Measurements from ENCODE around the gene GEMIN5. TPM values are rescaled to one million over a fixed set of nuclear protein-coding genes. Genes with fewer than 3 reads are reported as not detected.

GEMIN5 gene
- total and polyA plus RNA-seq, 2 of the 13 experiments (the other 11 are each of a cell fraction or from before 2014, with no cell fraction given): 6.6 to 28.6 TPM

DNA sequence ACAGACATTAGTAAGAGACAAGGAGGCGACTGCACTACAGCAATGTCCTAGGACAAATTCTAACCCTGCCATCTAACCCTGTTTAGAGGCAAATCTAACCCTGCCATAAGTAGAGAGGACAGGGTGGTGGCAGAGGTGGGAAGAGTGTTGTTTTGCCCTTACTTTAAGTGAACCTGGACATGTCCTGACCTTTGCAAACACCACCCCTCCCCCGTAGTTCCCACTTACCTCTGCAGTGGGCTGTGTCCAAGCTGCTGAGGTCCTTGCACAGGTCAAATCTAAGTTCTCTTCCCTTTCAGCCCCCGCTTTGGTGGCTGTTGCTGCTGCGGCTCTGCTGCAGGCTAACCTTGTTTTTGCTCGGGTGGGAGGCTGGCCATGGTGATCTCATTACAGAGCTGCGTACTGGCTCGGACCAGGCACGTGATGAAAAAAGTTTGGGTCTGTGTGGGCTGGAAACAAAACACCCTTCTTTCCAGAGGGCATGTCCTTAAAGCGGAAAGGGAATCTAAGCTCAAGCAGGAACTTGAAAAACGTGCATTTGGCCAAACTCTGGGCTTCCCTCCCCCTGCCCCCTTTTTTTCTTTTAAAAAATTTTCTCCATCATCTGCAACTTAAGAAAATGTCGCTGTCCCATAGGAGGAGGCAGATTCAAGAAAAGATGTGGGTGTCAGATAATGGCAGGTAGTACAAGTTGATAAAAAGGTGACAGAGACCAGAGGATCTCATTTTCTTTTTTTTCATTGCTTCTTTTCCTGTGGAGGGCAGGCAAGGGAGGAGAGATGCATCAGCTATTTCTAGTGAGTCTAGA, 87.6 kb downstream of the GEMIN5 start, which contains the start of gene FAXDC2 (continued):
- TF ChIP-seq, protein P1, sequence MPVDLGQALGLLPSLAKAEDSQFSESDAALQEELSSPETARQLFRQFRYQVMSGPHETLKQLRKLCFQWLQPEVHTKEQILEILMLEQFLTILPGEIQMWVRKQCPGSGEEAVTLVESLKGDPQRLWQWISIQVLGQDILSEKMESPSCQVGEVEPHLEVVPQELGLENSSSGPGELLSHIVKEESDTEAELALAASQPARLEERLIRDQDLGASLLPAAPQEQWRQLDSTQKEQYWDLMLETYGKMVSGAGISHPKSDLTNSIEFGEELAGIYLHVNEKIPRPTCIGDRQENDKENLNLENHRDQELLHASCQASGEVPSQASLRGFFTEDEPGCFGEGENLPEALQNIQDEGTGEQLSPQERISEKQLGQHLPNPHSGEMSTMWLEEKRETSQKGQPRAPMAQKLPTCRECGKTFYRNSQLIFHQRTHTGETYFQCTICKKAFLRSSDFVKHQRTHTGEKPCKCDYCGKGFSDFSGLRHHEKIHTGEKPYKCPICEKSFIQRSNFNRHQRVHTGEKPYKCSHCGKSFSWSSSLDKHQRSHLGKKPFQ (CRISPR knock-in tag; IDR thresholded peaks at IDR 0.05; ENCODE audit: insufficient replicate concordance): peak; percentile 53
- TF ChIP-seq NFIC (IDR thresholded peaks at IDR 0.05; ENCODE audit: low read length) (no peak), MED8 (CRISPR knock-in tag; IDR thresholded peaks at IDR 0.05; ENCODE audit: insufficient replicate concordance) (peak; percentile 58), MAF1 (CRISPR knock-in tag; IDR thresholded peaks at IDR 0.05; ENCODE audit: borderline replicate concordance) (no peak), AGO2 (optimal IDR thresholded peaks at IDR 0.05; ENCODE audit: low read depth, low read length) (no peak), ONECUT2 (CRISPR knock-in tag; IDR thresholded peaks at IDR 0.05) (no peak), ZNF225 (CRISPR knock-in tag; IDR thresholded peaks at IDR 0.05) (no peak), ZMAT3 (CRISPR knock-in tag; conservative IDR thresholded peaks at IDR 0.05) (no peak), ZNF720 (CRISPR knock-in tag; IDR thresholded peaks at IDR 0.05) (no peak), ESRRA (CRISPR knock-in tag; IDR thresholded peaks at IDR 0.05; ENCODE audit: low read depth) (0 out of 2 replicates have a peak, but pooled peaks have one; percentile 42), ZFP41 (CRISPR knock-in tag; IDR thresholded peaks at IDR 0.05; ENCODE audit: borderline replicate concordance) (peak; percentile 44; the same call in 1 of the 2 replicates), REL (CRISPR knock-in tag; conservative IDR thresholded peaks at IDR 0.05) (no peak), RARG (CRISPR knock-in tag; IDR thresholded peaks at IDR 0.05; ENCODE audit: low read depth) (no peak)
- TF ChIP-seq, protein P2, sequence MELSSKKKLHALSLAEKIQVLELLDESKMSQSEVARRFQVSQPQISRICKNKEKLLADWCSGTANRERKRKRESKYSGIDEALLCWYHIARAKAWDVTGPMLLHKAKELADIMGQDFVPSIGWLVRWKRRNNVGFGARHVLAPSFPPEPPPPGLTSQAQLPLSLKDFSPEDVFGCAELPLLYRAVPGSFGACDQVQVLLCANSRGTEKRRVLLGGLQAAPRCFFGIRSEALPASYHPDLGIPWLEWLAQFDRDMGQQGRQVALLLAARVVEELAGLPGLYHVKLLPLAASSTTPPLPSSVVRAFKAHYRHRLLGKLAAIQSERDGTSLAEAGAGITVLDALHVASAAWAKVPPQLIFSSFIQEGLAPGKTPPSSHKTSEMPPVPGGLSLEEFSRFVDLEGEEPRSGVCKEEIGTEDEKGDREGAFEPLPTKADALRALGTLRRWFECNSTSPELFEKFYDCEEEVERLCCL (CRISPR knock-in tag; IDR thresholded peaks at IDR 0.05; ENCODE audit: borderline replicate concordance): no peak
- TF ChIP-seq, protein P3, sequence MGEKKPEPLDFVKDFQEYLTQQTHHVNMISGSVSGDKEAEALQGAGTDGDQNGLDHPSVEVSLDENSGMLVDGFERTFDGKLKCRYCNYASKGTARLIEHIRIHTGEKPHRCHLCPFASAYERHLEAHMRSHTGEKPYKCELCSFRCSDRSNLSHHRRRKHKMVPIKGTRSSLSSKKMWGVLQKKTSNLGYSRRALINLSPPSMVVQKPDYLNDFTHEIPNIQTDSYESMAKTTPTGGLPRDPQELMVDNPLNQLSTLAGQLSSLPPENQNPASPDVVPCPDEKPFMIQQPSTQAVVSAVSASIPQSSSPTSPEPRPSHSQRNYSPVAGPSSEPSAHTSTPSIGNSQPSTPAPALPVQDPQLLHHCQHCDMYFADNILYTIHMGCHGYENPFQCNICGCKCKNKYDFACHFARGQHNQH (CRISPR knock-in tag; IDR thresholded peaks at IDR 0.05): peak; percentile 32; the same call in 1 of the 2 replicates
- TF ChIP-seq, protein P4, sequence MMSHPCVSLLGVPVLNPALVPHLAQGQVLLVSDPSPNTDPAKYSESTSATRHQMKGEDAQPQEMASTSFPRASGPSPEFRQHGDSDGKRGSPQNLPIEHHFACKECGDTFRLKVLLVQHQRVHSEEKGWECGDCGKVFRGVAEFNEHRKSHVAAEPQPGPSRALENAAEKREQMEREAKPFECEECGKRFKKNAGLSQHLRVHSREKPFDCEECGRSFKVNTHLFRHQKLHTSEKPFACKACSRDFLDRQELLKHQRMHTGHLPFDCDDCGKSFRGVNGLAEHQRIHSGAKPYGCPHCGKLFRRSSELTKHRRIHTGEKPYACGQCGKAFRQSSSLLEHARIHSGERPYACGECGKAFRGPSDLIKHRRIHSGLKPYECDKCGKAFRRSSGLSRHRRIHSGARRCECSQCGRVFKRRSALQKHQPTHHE (CRISPR knock-in tag; IDR thresholded peaks at IDR 0.05; ENCODE audit: borderline replicate concordance): no peak
- TF ChIP-seq, protein P5, sequence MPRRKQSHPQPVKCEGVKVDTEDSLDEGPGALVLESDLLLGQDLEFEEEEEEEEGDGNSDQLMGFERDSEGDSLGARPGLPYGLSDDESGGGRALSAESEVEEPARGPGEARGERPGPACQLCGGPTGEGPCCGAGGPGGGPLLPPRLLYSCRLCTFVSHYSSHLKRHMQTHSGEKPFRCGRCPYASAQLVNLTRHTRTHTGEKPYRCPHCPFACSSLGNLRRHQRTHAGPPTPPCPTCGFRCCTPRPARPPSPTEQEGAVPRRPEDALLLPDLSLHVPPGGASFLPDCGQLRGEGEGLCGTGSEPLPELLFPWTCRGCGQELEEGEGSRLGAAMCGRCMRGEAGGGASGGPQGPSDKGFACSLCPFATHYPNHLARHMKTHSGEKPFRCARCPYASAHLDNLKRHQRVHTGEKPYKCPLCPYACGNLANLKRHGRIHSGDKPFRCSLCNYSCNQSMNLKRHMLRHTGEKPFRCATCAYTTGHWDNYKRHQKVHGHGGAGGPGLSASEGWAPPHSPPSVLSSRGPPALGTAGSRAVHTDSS (CRISPR knock-in tag; conservative IDR thresholded peaks at IDR 0.05): no peak
- TF ChIP-seq, protein P6, sequence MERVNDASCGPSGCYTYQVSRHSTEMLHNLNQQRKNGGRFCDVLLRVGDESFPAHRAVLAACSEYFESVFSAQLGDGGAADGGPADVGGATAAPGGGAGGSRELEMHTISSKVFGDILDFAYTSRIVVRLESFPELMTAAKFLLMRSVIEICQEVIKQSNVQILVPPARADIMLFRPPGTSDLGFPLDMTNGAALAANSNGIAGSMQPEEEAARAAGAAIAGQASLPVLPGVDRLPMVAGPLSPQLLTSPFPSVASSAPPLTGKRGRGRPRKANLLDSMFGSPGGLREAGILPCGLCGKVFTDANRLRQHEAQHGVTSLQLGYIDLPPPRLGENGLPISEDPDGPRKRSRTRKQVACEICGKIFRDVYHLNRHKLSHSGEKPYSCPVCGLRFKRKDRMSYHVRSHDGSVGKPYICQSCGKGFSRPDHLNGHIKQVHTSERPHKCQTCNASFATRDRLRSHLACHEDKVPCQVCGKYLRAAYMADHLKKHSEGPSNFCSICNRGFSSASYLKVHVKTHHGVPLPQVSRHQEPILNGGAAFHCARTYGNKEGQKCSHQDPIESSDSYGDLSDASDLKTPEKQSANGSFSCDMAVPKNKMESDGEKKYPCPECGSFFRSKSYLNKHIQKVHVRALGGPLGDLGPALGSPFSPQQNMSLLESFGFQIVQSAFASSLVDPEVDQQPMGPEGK (CRISPR knock-in tag; IDR thresholded peaks at IDR 0.05): peak; percentile 62

Data from HepG2 (cell line).